HG03521 (cell line): ENCODE data around the gene STRADA.

Source experiments
- ATAC-seq: cut with Tn5 transposase; IDR thresholded peaks from one replicate; pipeline ENCODE4 v1.9.1; 2021; ENCODE audit warnings: mild to moderate bottlenecking, moderate library complexity; ENCODE audit not compliant: unreplicated experiment

STRADA gene

GRCh38 chr17:63701868-63702720 lies 39.5 kb downstream of the STRADA start:
- ATAC-seq: no peak

- no peak for ATAC-seq
Observed at GRCh38 chr17:63701456-63701820, 40.2 kb downstream of the STRADA start.

GRCh38 chr17:63700528-63701455 lies 40.8 kb downstream of the STRADA start:
- ATAC-seq: peak; percentile 13

- peak; percentile 24 for ATAC-seq
Observed at GRCh38 chr17:63699638-63700527, 41.7 kb downstream of the STRADA start, which contains the start of gene LIMD2. LIMD2 (minus strand) TSS chr17:63700125; CDS start chr17:63699298, 827 bp downstream.

GRCh38 chr17:63698886-63699637 lies 42.5 kb downstream of the STRADA start:
- peak; percentile 20 for ATAC-seq

GRCh38 chr17:63698381-63698885 lies 43.2 kb downstream of the STRADA start:
- ATAC-seq: no peak

GRCh38 chr17:63697341-63698286 lies 44.0 kb downstream of the STRADA start:
- no peak for ATAC-seq

DNA sequence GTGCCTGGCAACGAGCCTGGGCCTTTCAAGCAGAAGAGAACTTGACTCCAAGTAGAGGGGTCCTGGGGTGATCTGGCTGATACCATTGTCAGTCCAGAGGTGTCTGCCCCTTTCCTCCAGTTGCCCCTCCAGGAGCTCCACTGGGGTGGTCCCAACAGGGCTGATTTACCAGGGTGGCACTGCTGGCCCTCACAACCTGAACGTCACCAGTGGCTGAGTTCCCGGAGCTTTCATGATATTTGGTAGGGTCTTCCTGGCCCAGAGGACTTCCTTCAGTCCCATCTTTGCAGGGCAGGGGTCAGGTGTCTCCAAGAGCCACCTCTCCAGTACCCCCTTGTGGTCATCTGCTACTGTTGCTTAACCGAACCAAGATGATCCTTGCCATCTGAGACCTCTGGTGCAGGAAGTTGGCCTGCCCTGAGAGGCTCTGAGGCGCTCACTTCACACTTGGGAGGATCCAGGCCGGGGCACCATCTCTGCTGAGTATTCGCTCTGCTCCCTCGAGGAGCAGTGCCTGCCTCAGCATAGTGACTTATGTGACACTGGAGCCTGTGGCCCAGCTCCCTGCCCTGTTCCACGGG lies 45.1 kb downstream of the STRADA start:
- no peak for ATAC-seq

DNA sequence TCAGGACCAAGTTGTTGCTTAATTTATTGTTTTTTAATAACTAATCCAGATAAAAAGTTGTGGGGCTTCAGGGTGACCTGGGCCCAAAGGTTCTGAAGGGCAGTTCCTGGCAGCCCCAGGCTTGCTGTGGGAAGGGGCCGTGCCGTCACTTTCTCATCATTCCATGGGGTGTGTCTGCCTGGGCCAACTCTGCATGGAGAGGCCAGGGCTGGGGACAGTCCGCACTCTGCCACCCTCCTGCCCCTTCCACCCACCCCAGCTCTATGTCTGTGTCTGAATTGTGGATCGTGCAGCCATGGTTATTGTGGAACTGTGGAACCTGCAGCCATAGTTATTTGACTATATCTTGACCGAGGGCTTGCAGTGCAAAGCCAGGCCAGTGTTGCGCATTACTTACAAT lies 45.7 kb downstream of the STRADA start:
- no peak for ATAC-seq

DNA sequence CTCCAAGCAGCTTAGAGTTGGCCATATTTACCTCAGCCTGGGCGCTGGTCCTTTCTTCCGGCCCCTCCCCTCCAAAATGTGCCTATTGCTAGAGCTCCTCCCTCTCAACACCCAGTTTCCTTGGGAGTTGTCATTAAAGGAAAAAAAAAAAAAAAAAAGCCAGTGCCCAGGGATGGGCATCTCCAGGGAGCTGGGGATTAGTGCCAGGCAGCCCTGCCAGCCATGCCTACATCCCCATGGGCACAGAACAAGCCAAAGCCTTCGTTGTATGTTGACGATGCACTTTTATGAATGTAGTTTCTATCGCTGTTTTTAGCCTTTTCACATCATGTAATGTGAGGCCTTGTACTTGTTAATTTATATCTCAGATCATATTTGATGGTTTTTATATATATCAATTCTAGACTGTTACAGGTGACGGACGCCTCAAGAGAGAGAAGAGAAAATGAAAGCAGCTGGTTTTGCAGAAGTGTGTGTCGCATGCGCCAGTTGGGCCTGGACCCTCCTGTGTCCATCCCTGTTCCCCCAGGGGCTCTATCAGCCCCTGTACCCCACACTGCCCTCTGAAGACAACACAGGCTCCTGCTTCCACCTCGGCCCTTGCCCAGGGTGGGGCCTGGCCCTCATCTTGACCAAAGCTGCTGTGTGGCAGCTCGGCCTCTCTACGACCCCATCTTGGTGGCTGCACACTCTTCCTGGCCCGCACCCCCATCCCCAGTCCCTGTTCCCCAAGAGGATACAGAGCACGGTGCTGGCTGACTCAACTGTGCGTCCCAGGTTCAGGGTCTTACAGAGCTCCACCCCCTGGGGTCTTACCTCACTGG lies 46.4 kb downstream of the STRADA start:
- no peak for ATAC-seq

DNA sequence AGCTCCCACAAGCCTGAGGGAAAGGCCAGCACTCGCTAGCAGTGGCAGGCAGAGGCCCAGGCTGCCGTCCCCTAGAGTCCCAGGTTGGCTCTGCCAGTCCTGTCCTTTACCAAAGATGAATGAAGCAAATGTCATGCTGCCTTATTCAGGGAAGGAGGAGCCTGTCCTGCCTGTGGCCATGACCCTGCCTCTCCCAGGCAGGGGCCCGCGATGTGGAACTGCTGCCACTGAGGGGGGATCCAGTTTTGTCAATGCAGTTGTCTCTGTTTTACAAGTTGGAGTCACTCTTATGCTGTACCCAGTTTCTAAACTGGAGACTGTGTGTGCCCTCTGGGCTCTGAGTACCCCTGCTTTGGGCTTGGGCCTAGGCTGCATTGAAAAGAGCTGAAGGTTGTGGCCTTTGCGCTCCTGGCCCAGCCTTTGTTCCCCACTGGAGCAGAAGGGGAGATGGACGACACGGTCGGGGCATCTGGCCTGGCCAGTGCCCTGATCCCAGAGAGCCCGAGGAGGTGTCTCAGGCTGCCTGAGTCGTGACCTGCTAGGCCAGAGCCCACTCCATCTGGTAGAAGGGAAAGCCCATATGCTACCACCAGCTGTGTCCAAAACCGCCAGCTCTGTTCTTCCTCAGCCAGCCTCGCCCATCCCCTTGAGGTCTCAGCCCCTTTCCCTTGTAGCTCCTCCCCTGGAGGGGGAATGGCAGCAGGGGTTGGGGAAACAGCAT lies 47.2 kb downstream of the STRADA start:
- no peak for ATAC-seq

DNA sequence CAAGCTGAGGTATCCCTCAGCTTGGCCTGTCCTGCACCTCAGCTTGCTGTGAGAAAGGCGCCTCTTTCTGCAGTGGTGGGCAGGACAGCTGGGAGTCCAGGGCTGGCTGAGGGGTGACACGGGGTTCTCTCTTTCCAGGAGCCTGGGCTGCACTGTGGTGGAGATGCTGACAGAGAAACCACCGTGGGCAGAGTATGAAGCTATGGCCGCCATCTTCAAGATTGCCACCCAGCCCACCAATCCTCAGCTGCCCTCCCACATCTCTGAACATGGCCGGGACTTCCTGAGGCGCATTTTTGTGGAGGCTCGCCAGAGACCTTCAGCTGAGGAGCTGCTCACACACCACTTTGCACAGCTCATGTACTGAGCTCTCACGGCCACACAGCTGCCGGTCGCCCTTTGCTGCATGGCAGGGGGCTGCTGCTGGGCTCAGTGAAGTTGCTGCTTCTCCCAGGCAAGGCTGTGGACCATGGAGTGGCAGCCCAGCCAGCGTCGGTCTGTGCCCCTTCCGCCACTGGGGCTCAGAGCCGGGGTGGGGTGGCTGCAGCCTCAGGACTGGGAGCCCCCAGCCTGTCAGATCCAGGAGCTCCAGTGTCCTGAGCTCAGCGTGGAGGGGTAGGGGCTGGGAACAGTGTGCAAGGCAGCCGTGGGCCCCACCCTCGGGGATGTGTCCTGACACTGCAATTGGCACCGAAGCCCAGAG lies 48.0 kb downstream of the STRADA start:
- ATAC-seq: no peak

GRCh38 chr17:63692195-63692816 lies 49.3 kb downstream of the STRADA start:
- ATAC-seq: no peak

- no peak for ATAC-seq
Observed at GRCh38 chr17:63689479-63689878, 52.1 kb downstream of the STRADA start.

- ATAC-seq: no peak
Observed at GRCh38 chr17:63688396-63689020, 53.1 kb downstream of the STRADA start.
